Erythroblast (primary cell): ENCODE data around the gene MED22.

Experiments used
- DNase-seq, 2 experiments: peaks; one replicate each; lab custom pipeline; 2025; lab: John Stamatoyannopoulos, UW
- GATA1 ChIP-seq: IDR thresholded peaks from 2 replicates; pipeline ENCODE4 v1.6.1; 2011; ENCODE audit warnings: low read depth, mild to moderate bottlenecking, control low read depth, low read length, moderate library complexity
- POLR2A ChIP-seq: IDR thresholded peaks from 2 replicates; pipeline ENCODE4 v1.6.1; 2011; ENCODE audit warnings: mild to moderate bottlenecking, low read length

The MED22 gene

GRCh38 chr9:133355881-133356357 is 8.0 kb upstream of the MED22 start:
- peak; percentile 49 to 63 for DNase-seq
- TF ChIP-seq GATA1 = no peak
- no peak for TF ChIP-seq POLR2A

GRCh38 chr9:133354766-133355165 is 6.8 kb upstream of the MED22 start:
- TF ChIP-seq POLR2A = no peak
- DNase-seq = no peak

GRCh38 chr9:133353548-133353947 is 5.6 kb upstream of the MED22 start:
- DNase-seq = no peak
- no peak for TF ChIP-seq POLR2A

GRCh38 chr9:133352635-133353340 is 4.9 kb upstream of the MED22 start:
- TF ChIP-seq GATA1 = no peak
- no peak for TF ChIP-seq POLR2A
- DNase-seq = no peak

DNA sequence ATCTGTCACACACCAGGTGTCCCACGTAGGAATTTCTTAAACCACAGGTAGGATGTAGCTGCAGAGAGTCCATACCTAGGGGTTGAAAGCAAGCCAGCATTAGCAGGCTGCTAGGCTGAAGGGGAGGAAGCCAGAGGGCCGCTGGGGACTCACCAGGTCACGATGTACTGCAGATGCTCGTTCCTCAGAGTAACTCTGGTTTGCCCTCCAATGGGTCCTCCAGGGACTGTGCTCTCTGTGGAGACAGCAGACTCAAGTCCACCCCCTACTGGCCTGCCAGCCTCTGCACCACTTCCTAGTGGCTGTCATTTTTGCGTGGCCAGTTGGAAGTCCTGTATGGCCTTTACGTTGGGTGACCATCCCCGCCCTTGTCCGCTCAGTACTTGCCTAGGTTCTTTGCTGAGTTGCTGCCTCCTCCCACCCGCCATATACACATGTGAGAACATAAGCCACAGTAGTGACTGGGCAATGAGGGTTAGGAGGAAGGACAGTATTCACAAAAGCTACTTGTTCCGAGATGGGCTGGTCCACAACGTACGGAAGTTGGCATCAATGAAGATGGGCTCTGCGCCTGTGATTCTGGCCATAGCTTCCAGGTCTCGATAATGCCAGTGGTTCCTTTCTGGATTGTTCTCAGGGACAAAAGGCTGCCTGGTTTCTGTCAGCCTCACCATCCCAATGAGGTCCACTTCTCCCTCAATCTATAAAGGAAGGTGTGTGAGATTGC is 4.1 kb upstream of the MED22 start:
- TF ChIP-seq GATA1 (no peak), POLR2A (peak; percentile 36)
- peak; percentile 61 to 80 for DNase-seq

DNA sequence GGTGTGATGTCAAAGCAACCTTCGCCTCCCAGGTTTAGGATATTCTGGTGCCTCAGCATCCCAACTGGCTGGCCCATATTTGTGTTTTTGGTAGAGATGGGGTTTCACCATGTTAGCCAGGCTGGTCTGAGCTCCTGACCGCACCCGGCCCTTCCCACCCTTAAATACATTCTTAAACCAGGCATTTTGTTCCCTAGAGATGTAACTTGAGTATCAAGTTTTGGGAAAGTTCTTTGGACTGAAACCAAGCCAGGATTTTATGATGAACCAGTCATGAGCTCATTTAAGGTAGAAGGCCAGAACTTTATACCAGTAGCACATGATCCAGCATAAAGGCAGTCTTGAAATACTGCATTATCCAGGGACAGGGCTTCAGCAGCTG is 3.6 kb upstream of the MED22 start:
- DNase-seq = no peak
- TF ChIP-seq POLR2A (no peak), GATA1 (no peak)

DNA sequence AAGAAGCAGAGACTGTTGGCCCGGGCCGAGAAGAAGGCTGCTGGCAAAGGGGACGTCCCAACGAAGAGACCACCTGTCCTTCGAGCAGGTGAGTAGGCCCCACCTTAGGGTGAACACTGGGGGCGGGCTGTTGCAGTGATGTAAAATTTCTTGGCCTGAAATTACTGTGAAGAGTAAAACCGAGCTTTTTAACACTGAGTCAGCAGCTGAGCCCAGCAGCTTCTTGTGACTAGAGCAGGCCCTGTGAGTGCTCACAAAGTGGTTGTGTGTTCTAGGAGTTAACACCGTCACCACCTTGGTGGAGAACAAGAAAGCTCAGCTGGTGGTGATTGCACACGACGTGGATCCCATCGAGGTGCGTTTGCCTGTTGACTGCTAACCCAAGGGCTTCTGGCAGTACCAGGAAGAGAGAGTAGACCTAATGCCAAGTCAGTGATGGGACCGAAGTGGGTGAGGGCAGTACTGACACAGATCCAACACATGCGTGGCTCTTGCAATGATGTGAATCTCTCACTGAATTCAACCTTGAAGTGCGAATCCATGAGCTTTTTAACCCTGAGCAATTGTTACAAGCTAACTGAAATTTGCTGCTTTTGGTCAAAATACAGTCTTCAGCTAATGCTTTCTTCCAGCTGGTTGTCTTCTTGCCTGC is 2.2 kb upstream of the MED22 start:
- TF ChIP-seq POLR2A (no peak), GATA1 (no peak)
- DNase-seq = no peak

DNA sequence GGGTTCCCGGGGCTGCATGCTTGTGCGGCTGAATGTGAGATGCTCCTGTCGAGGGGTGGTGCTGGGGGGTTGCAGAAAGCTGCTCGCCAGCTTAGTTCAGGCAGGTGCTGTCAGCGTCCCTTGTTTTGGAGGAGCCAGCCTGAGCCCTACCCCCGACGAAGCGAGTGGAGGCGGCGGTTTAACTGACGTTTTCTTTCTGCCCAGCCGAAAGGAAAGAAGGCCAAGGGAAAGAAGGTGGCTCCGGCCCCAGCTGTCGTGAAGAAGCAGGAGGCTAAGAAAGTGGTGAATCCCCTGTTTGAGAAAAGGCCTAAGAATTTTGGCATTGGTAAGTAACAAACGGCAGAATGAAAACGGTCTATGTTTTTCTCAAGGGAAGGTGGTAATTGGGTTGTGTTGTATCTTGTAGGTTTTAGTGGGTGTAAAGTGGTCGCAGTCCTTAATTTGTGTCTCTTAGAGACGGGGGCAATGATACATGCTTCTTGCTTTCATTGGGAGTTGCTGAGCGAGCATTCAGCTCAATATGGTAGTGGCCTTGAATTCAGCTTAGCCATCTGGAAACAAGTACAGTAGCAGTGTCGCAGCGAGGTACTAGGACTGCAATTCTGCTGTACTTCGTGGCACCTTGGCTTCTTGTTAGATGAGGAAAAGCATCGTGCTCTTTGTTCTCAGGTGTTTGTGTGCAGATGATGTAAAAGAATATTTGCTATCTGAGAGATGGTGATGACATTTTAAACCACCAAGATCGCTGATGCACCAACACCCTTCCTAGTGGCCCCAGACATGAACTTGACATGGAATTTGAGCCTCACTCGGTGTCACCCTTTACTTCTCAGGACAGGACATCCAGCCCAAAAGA is 1.0 kb upstream of the MED22 start:
- peak; percentile 30 to 48 for DNase-seq
- TF ChIP-seq POLR2A (no peak), GATA1 (no peak)

DNA sequence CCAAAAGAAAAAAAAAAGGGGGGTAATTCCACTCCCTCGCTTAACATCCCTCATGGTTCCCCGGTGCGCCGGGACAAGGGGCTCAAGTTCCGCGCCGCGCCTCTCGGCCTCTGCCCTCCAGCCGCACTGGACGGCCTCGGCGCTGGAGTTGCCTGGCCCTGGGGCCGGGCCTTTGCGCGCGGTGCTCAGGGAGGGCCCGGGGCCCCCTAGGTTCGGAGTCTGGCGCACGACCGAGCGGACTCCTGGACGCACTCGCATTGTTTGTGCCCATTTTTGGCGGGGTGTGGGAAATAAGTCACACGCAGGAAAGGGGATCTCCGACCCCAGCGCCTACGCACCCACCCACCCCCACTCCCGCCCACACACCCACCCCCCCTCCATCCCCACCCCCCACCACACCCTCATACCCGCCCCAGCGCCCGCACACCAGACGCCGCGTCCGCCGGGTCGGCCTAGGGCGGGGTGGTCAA is 381 bp downstream of the MED22 start:
- DNase-seq = peak; percentile 77 to 78
- TF ChIP-seq POLR2A (no peak), GATA1 (no peak)

DNA sequence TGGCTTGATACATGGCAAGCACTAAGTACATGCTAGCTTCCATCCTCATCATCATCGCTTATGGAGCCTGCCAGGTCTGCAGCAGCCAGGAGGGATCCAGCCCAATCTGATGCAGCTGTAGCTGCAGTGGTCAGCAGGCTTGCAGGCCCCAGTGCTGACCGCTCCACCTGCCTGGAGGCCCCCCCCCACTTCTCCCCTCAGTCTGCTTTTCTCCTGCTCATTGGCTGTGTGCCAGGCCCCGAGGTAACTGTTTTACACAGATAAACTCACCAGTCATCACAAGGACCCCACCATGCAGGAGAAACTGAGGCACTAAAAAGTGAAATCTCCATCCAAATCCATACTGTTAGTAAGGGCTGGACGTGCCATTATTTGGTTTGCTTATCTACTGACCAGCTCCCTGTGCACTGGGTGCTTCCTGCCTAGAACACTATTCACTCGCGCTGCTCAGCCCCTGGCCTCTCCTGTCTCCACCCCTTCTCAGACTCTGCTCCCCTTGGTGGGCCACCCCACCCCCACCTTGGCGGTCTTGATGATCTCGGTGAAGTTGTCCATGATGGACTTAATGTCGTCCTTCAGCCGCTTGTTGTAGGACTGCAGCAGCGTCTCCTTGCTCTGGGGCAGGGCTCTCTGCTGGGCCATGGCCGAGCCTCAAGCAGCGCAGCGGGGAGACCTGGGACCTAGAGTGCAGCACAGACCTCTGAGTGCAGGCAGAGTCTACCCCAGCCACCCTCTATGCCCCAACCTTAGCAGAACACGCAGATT is 1.7 kb downstream of the MED22 start:
- TF ChIP-seq GATA1 (no peak), POLR2A (no peak)

DNA sequence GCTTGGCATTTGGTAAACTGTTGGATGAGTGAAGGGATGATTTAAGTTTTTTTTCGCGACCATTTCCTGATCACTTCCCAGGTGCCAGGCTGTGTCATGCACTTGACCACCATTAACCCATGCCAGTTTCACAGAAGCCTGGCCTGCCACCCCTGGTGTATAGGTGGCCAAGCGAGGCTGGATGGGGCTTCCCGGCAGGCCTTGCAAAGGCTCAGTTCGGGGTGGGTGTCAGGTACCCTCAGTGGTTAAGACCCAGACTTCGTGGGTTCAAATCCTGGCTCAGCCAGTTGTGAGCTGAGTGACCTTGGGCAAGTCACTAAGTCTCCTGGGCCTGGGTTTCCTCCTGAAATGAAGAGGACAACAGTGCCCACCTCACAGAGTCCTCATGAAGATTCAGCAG is 2.3 kb downstream of the MED22 start:
- no peak for DNase-seq
- TF ChIP-seq GATA1 = no peak
- TF ChIP-seq POLR2A = no peak

More for the DNA sequence above, 1.7 kb downstream of the MED22 start:
- no peak for DNase-seq

DNA sequence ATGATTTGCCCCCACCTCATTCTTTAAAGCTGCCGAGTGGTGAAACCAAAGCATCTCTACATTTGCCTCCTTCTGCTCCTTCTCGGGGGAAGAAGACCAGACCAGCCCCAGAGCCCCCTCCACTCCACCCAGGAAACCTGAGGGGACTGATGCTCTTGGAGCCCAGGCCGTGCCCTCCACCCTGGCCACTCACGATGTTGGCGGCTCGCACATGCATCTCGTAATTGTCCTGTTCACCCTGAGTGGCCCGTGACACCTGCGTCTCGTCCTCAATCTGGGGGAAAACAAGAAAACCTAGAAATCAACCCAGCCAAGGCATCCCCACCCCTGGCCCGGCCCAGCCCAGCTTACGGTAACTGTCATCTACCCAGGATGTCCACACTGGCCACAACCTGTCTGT is 3.0 kb downstream of the MED22 start:
- DNase-seq = no peak
- TF ChIP-seq GATA1 = no peak
- TF ChIP-seq POLR2A = no peak

DNA sequence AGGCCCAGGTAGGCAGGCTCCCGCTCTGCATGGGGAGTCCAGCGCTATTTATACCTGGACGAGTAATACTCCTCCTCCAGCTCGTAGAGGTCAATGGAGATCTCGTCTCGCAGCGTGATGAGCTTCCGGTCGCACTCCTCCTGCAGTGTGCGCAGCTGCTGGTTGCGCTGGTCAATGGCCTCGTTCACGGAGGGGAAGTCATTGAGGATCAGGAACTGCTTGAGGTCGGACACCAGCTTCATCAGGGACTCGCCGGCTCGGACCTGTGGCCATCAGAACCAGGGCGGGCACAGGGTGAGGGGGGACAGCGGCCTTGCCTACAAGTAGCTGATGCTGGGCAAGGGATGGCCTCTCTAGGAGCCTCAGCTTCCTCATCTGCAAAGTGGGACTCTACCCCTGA is 3.9 kb downstream of the MED22 start:
- no peak for DNase-seq
- TF ChIP-seq POLR2A = no peak
- no peak for TF ChIP-seq GATA1
